Stimulated activated CD4-positive, alpha-beta T cell treated with anti-CD3 and anti-CD28 coated beads, Interleukin-12 subunit alpha, Interleukin-12 subunit beta, amount 100 ng/mL, for 24 hours (primary cell): ENCODE measurements around the gene TLE3.

Experiments
- DNase-seq, 2 experiments: peaks; one replicate each; pipeline ENCODE4 v3.0.0-alpha.2; 2020; ENCODE audit warnings: low read depth in 2 of 2

Gene TLE3

GRCh38 chr15:70048578-70049514 lies 48.9 kb downstream of the TLE3 start:
- no peak for DNase-seq

GRCh38 chr15:70048198-70048565 lies 49.5 kb downstream of the TLE3 start:
- no peak for DNase-seq

GRCh38 chr15:70047386-70048197 lies 50.1 kb downstream of the TLE3 start:
- DNase-seq = no peak

- no peak for DNase-seq
These were observed 50.9 kb downstream of the TLE3 start for GRCh38 chr15:70046679-70047369.

- no peak for DNase-seq
These were observed 52.7 kb downstream of the TLE3 start for GRCh38 chr15:70045045-70045444.

- DNase-seq = no peak
These were observed 53.5 kb downstream of the TLE3 start for GRCh38 chr15:70044168-70044567.

GRCh38 chr15:70043590-70043989 lies 54.1 kb downstream of the TLE3 start:
- no peak for DNase-seq

- DNase-seq = no peak
These were observed 55.0 kb downstream of the TLE3 start for GRCh38 chr15:70042553-70043214.

- no peak for DNase-seq
These were observed 57.8 kb downstream of the TLE3 start for GRCh38 chr15:70039917-70040316.

GRCh38 chr15:70038730-70039392 lies 58.9 kb downstream of the TLE3 start:
- DNase-seq = no peak

- DNase-seq = no peak
These were observed 60.5 kb downstream of the TLE3 start for GRCh38 chr15:70037292-70037640.

GRCh38 chr15:70036585-70037291 lies 61.0 kb downstream of the TLE3 start:
- DNase-seq = no peak

GRCh38 chr15:70035719-70036077 lies 62.0 kb downstream of the TLE3 start:
- DNase-seq = no peak

- no peak for DNase-seq
These were observed 62.5 kb downstream of the TLE3 start for GRCh38 chr15:70035051-70035718.

- DNase-seq = no peak
These were observed 63.1 kb downstream of the TLE3 start for GRCh38 chr15:70034596-70034995.

GRCh38 chr15:70034141-70034540 lies 63.6 kb downstream of the TLE3 start:
- DNase-seq = no peak

- DNase-seq = no peak
These were observed 64.1 kb downstream of the TLE3 start for GRCh38 chr15:70033529-70034140.

- DNase-seq = no peak
These were observed 64.6 kb downstream of the TLE3 start for GRCh38 chr15:70033109-70033508.

- DNase-seq = no peak
These were observed 65.2 kb downstream of the TLE3 start for GRCh38 chr15:70032509-70032908.

GRCh38 chr15:70031713-70032112 lies 66.0 kb downstream of the TLE3 start:
- DNase-seq = no peak
